ENCODE measurements around the gene DUS2. TPM values are rescaled to one million over a fixed set of nuclear protein-coding genes. Genes with fewer than 3 reads are reported as not detected.
"Not testable (repeated sequence)": the region's sequence is repeated elsewhere in the genome, so short reads cannot be mapped to it uniquely, and the experiment has no call there.

DUS2 gene
- total and polyA plus RNA-seq, 2 of the 8 experiments (the other 6 are each of a cell fraction or from before 2014, with no cell fraction given): 17.2 to 27.0 TPM

DNA sequence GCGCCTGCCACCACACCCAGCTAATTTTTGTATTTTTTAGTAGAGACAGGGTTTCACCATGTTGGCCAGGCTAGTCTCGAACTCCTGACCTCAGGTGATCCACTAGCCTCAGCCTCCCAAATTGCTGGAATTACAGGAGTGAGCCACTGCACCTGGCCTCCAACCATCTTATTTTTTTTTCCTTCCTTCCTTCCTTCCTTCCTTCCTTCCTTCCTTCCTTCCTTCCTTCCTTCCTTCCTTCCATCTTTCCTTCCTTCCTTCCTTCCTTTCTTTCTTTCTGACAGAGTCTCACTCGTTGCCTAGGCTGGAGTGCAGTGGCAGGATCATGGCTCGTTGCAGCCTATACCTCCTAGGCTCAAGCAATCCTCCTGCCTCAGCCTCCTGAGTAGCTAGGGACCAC, 13.2 kb upstream of the DUS2 start:
- H3K79me1 ChIP-seq (ENCODE audit: low read depth, low read length); H2BK15ac ChIP-seq (ENCODE audit: low read length); H3K23me2 ChIP-seq (ENCODE audit: low read depth, low read length); H4K91ac ChIP-seq (replicated peaks; ENCODE audit: insufficient read length, low read length); H2AFZ ChIP-seq (ENCODE audit: low read length); H3K4me1 ChIP-seq (replicated peaks in 1 of 4; ENCODE audit: control insufficient read depth in 3 of 4, insufficient read depth in 4 of 4, low read length in 3 of 4); FAIRE-seq; H2BK12ac ChIP-seq (ENCODE audit: low read depth, low read length); H3K9ac ChIP-seq (replicated peaks in 1 of 4; ENCODE audit: extremely low read depth in 1 of 4, low read depth in 3 of 4, low read length in 3 of 4); H3K14ac ChIP-seq (ENCODE audit: insufficient read length); H3K4me2 ChIP-seq (ENCODE audit: insufficient read depth in 1 of 2, low read depth in 2 of 2, low read length in 2 of 2); H3K4ac ChIP-seq (replicated peaks; ENCODE audit: insufficient read length, low read depth, low read length); DNase-seq (ENCODE audit: low read depth in 1 of 2, low spot score in 2 of 2); H3K36me3 ChIP-seq (ENCODE audit: control insufficient read depth in 2 of 4, insufficient read depth in 4 of 4, low read length in 3 of 4); H3K18ac ChIP-seq (ENCODE audit: extremely low read depth, low read length); H3K4me3 ChIP-seq (ENCODE audit: extremely low read depth in 1 of 4, insufficient read depth in 2 of 4, low read depth in 3 of 4, low read length in 4 of 4); H2BK20ac ChIP-seq (ENCODE audit: low read length); H4K8ac ChIP-seq (ENCODE audit: extremely low read depth, insufficient read depth, low read length); H3K9me3 ChIP-seq (ENCODE audit: insufficient read depth in 2 of 2, low read depth in 1 of 2, low read length in 1 of 2); H3K27me3 ChIP-seq (replicated peaks in 1 of 4; ENCODE audit: control insufficient read depth in 3 of 4, extremely low read depth in 1 of 4, insufficient read depth in 3 of 4, low read length in 3 of 4); H2BK5ac ChIP-seq (ENCODE audit: low read depth, low read length); H3K56ac ChIP-seq (replicated peaks; ENCODE audit: insufficient read length, low read depth, low read length); H2AK5ac ChIP-seq (ENCODE audit: low read depth, low read length); H4K20me1 ChIP-seq (replicated peaks in 1 of 2; ENCODE audit: control insufficient read depth in 1 of 2, insufficient read depth in 2 of 2, low read length in 2 of 2); H3K23ac ChIP-seq (ENCODE audit: insufficient read length); H4K5ac ChIP-seq (ENCODE audit: insufficient read length, low read depth, low read length); H3K79me2 ChIP-seq (ENCODE audit: control insufficient read depth in 1 of 2, insufficient read depth in 2 of 2, low read length in 2 of 2); H3K27ac ChIP-seq (ENCODE audit: low read depth, low read length); H2BK120ac ChIP-seq (replicated peaks; ENCODE audit: low read depth, low read length): not testable (repeated sequence)
- ChIA-PET POLR2A (ENCODE audit: partially characterized antibody) (interaction anchor here (1.0 kb wide), 1 partner anchor 12 kb away, joined by 3 read pairs; no protein-coding TSS in a partner anchor), CTCF (ENCODE audit: partially characterized antibody) (interaction anchor here (0.9 to 1.5 kb wide), 3 partner anchors 29 to 82 kb away, joined by 3 to 4 read pairs (median 3); no protein-coding TSS in a partner anchor)
- 94% methylated on average over 2 of the region's 4 CpGs; no CpG with 5 or more reads in 1 of the 2 experiments for whole genome bisulfite sequencing, 2 experiments (ENCODE audit: extremely low coverage in 1 of 2, insufficient coverage in 1 of 2, insufficient read length in 1 of 2, insufficient replicate concordance in 2 of 2, low coverage in 1 of 2, low lambda C conversion rate in 2 of 2, missing lambda C conversion rate in 1 of 2)

All from H1 (cell line).